CD4-positive, alpha-beta T cell treated with Interleukin-1 beta for 1 hour (primary cell): ENCODE measurements around the gene SOX18.

Experiments
- DNase-seq, 2 donors: peaks; one replicate each; pipeline ENCODE4 v3.0.0-alpha.2; 2020 to 2022

SOX18 gene

DNA sequence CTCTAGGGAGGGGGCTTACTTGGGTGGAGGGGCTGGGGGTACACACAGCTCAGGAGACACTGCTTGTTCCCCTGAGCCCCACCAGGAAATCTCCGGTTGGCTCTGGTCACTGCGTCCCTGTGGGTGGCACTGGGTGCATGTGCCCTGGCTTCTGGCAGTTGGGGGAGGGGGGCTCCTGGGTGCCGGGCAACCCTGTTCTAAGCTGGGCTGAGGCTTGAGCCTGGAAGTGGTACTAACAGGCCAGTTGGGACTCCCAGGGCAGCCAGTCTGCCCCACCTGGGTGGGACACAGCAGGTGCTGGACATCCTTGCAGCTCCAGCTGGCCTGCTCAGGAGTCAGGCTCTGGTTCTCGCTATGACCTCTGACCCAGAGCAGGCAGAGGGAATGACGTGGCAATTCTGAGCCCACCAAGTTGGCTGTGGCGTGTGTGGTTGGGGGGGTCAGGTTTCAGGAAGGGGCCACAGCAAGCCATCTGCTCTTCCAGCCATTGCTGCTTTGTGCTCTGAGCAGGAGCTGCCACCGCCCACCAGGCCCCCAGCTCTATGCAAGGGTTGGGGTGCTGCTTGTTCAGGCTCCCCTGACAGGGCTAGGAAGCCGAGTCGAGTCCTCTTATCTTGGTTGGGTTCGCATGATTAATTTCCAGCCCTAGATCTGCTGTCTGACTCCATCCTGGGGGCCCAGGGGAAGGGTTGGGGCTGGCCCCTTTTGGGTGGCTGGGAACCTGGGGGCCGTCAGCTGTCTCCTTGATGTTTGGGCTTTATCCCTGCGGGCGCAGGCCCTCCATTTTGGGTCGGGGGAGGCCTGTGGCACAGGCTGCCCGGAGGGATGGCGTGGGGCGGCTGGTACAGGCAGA, 12.9 kb downstream of the SOX18 start:
- DNase-seq: no peak

DNA sequence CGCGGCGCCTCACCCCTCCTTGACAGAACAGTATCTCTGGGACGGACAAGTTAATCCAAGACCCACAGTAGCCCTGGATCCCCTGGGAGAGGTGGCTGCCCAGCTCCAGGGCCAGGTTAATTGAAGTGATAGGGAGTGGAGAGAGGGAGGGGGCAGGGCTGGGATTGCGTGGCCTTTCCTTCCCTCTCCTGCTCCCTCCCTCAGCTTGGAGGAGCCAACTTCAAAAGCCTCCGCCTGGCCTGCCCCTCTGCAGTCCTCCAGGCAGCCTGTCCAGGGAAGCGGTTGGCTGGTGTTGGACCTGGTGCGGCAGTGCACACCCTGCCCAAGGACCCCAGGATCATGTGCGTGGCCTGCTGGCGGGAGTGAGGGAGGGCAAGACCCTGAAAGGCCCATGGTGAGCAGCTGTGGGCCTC, 13.5 kb downstream of the SOX18 start, which contains the start of gene C20orf204:
Gene C20orf204 (plus strand): TSS at position 250 of the 413 bp plus-strand sequence. CDS start 142 bp downstream, at position 392.
- no peak for DNase-seq

DNA sequence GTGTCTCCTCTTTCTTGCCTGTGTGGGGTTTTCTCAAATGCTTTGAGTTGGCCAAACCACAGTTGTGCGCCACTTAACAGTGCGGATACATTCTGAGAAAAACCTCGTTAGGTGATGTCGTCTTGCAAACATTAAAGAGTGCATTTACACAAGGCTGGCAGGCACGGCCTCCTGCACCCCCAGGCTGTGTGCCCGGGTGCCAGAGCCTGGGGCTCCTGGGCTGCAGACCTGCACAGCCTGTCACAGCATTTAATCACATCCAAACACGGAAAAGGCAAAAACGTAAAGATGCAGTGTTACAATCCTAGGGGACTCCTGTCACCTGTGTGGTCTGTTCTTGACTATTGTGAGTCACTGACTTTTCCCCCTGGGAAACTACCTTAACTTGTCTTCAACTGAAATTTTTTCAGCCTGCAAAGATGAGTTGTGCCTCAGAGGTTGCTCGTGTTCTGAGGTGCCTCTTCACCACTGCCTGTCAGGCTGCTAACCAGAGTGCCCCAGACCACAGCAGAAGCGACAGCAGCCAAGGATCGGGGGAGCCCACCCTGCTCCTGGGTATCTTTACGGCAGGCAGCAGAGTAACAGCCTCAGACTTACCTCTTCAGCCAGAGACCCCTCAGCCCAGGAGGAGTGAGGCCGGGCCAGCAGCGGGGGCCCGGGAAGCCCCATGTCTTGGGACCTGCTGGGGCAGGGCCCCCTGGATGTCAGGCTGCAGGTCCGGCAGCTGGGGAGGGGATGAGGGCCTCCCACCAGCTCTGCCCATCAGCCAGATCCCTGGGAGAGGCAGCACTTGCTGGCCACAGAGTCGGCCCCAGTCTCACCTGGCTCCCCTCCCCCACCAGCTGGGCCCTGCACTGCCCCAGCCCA, 14.1 kb downstream of the SOX18 start:
- DNase-seq: peak in 1 of 2 donors; percentile 36

DNA sequence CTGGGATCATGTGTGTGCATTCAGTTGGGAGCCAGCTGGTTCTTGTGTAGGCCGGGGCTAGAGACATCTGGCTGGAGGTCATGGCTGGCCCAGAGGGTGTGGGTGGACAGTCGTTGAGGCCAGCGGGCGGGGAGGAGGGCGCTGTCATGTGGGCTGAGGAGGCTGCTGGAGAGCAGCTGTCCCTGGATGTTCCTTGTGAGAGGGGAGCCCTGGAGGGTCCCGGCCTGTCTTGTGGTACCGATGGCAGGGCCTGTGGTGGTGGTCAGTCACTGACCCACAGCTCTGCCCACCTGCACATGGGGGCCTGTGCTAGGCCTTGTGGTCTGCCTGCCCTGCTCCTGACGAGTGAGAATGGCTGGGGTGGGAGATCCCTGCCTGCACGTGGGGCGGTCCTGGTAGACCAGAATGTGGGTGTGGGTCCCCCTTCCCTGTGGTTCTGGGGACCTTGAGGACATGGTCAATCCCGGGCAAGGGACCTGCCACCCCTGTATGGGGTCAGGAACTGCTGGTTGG, 15.4 kb downstream of the SOX18 start:
- DNase-seq: no peak

DNA sequence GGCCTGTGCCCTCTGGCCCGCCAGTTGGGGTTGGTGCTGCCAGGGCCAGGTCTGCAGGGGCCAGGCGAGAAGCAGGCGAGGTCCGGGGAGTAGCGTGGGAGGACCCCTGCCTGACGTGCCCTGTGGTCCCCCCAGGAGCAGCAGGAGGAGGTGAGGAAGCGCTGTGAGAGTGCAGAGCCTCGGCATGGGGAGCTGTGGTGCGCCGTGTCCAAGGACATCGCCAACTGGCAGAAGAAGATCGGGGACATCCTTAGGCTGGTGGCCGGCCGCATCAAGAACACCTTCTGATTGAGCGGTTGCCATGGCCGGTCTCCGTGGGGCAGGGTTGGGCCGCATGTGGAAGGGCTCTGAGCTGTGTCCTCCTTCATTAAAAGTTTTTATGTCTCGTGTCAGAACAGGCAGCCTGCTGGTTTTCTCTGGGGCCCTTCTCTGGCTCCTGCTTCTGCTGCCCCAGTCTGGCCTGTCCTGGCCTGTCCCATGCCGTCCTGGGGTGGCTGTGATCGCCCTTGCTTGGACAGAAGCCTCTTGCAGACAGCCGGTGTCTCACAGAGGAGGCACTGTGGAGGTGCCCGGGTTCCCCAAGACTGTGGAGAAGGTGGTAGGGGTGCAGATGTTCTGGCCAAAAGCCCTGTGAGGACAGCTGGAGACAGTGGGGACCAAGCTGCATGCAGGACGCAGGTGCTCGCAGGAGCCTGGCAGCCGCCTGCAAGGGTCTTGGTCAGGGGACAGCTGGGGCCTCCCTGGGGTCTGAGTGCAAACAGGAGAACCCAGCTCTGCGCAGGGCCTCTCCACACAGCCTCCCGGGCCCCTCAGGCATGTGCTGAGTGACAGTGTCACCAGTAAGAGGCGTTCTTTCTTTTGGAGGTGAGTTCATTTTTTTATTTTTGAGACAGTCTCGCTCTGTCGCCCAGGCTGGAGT, 16.5 kb downstream of the SOX18 start:
- DNase-seq: no peak

DNA sequence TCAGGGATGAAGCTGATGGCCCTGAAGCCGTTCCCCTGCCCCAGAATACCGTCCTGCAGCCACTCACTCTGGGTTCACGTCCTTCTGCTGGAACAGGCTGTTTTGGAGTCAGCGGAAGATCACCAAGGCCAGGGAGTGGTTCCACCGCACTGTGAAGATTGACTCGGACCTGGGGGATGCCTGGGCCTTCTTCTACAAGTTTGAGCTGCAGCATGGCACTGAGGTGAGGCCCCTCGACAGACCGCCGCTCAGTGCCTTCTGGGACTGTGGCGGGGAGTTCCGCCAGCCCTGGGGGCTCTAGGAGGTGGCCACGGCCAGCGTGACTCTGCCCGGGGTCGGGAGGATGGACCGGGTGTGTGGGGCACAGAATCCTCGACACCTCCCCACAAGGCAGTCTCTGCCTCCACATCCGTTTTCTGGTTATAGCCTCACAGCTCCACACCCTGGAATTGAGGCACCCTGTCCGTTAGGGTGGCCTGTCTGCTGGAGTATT, 17.6 kb downstream of the SOX18 start:
- DNase-seq: no peak

DNA sequence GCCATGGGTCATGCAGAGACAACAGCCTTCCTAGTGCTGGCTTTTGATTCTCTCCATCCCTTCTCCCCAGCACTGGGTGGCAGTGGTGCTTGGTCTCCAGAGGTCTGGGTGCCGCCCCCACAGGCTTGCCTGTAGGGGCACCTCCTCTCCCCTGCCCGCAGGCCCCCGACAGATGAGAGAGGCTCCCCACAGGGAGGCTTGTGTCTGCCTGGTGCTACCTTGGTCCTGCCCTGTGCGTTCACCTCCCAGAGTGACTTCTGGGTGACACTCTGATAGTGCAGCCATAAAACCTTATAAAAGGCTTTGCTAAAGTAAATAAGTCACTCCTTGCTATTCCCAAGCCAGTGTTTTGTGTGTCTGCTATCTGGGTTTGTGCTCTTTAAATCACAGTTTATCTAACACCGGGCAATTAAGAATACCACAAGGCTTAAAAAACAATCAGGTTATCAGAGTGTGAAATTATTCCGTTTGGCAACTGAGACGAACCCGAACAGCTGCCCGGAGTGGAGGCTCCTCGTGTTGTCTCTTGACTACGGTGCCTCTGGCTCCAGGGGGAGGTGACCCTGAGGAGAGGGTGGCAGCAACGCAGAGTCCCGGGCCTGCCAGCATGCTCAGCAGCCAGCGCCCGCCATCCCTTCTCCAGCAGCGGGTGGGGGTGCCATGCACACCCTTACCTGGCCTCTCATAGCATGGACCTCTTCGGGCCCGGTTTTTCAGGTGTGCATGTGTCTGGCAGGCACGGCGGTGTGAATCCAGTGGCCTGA, 18.9 kb downstream of the SOX18 start:
- DNase-seq: no peak

DNA sequence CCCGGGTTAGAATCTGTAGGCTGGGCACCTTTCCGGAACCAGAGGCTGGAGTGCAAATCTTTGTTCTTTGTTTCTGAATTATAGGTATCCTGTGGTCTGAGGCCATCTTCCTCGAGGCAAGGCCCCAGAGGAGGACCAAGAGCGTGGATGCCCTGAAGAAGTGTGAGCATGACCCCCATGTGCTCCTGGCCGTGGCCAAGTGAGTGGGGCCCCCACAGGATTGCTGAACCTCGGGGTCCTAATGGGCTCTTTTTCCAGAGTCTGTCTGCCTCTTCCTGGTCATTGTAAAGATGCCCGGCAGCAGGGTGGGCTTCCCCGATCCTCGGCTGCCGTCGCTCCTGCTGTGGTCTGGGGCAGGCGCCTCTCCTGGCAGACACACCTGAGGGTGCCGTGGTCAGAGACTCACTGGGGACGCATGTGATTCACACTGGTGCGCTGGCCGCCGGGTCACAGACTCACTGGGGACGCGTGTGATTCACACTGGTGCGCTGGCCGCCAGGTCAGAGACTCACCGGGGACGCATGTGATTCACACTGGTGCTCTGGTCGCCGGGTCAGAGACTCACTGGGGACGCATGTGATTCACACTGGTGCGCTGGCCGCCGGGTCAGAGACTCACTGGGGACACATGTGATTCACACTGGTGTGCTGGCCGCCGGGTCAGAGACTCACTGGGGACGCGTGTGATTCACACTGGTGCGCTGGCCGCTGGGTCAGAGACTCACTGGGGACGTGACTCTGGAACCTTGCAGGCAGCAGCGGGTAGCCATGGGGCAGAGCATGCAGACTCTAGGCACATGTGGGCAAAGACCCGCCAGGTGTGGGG, 19.9 kb downstream of the SOX18 start:
- DNase-seq: no peak

DNA sequence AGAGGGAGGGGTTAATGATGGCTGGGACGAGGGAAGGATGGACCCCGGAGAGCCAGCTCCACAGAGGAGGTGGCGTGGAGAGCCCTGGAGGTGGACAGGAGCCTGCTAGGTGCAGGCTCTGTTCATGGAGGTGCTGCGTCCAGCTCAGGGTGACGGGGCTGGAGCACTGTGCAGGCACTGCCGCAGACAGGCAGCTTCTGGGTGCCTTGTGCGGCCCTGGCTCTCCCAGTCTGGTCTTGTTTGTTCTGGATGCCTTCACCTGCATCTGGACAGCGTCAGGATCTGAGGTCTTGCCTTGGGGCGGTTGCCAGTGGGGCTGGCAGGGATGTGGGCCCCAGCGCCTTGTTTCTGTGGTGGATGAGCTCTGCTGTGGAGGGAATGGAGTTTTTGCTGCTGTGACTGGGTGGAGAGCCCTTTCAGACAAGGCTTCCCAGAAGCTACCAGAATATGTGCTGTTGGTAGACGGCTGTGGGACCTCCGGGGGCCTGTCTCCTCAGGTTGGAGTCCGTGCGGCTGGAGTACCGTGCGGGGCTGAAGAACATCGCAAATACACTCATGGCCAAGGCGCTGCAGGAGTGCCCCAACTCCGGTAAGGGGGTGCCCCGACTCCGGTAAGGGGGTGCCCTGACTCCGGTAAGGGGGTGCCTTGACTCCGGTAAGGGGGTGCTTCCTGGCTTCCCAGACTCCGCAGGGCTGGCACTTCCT, 21.3 kb downstream of the SOX18 start:
- no peak for DNase-seq

DNA sequence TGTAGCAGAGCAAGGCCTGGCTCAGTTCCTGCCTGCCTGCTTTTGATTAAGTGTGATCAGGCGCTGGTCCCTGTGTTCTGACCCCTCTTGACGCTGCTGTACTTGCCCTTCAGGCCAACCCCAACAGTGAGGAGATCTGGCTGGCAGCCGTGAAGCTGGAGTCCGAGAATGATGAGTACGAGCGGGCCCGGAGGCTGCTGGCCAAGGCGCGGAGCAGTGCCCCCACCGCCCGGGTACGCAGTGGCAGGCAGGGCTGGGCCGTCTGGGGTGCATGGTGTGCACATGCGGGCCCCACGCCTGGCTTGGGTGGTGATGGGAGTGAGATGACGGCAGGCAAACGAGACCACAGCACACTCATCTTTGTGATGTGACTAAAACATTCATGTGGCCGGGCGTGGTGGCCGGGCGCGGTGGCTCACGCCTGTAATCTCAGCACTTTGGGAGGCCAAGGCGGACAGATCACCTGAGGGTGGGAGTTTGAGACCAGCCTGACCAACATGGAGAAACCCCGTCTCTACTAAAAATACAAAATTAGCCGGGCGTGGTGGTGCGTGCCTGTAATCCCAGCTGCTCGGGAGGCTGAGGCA, 23.5 kb downstream of the SOX18 start:
- no peak for DNase-seq

DNA sequence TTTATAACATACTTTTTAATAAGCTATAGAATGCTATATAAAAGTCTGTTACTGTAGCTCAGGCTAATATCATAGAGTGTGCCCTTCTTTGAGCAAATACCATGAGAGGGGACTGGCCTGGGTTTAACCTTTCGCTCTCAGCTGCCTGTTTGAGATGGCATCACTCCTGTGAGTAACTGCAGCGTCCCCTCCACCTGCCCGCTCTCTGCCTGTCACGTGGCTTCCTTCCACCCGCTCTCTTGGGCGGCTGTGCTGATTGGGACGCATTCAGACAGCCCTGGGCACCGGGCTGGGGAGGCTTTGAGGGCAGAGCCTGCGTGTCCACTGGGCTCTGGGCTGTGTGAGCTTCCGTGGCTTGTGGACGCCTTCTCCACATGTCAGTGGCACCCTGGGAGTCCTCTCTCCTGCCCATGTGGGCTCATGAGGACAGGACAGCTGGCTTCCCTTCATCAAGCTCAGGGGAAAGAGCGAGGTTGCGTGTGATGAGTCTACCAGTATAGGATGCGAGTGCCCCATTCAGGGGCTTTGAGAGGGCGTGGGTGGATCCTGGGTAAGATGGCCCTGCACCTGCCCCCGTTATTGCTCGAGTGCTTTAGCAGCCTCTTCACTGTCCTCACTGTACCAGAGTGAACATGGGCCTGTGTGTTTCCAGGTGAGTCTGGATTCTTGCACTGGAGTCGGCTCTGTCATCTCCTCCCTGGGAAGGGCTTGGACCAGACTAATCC, 24.2 kb downstream of the SOX18 start:
- DNase-seq: no peak

DNA sequence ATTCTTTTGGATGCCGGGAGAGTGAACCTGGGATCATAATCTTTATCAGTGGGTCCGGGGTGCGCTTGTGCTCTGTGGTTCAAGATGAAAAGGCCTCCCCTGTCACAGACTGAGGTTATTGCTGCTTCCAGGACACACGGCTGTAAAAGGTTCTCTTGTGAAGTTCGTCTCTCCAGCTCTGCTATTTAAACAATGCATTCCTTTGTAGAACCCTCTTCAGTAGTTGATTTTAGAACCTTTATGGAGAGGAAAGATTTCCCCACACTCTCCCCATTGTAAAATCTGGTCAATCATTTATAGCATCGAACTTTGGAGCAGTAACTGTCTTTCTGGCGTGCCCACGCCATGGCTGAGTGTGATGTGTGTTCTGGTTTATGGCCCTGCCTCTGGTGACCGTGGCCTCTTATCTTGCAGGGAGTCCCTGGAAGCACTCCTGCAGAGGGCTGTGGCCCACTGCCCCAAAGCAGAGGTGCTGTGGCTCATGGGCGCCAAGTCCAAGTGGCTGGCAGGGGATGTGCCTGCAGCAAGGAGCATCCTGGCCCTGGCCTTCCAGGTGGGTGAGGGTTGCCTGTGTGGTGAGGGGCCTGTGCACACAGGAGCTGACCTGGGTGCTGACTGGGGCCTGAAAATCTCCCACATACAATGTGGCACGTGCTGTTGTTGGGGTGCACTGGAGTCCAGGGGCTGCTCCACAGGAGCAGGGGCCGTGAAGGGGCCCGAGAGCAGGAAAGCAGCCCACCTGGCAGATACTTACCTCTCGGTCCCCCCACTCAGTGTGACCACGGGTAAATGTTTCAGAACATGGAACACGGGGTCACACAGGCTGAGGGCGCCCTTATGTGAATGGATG, 25.1 kb downstream of the SOX18 start:
- no peak for DNase-seq

DNA sequence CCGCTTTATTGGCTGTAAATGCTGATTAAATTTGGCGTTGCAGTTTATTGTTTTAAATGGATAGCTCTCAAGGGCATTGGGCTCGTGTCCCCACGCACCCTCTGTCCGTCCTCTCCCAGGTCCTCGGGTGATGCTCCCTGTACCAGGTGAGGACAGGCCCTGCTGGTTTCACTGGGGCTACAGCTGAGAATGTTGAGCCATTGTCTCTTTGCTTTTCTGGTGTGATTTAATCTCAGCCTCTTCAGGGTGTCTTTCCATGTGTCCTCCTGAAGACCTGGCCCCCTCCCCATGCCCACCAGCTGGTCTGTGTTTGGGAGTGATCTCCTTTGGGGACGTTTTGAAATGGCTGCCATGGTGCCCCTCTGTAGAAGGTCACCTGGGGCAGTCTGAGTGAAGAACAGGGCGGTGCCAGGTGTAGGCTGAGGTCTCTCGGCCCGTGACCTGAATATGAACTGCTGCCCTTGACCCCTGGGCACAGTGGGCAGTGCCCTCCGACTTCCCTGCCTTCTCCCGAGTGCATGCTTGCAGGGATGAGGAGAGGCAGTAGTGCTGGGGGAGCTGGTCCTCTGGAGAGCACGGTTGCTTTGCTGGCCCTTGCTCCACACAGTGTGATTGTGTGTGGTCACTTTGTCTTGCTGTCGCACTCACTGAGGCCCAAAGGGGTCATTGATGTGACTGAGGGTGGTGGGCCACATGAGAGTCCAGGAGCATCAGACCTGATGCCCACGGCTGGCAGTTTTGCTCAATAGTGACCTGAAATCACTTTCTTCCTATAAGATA, 25.9 kb downstream of the SOX18 start:
- DNase-seq: no peak

DNA sequence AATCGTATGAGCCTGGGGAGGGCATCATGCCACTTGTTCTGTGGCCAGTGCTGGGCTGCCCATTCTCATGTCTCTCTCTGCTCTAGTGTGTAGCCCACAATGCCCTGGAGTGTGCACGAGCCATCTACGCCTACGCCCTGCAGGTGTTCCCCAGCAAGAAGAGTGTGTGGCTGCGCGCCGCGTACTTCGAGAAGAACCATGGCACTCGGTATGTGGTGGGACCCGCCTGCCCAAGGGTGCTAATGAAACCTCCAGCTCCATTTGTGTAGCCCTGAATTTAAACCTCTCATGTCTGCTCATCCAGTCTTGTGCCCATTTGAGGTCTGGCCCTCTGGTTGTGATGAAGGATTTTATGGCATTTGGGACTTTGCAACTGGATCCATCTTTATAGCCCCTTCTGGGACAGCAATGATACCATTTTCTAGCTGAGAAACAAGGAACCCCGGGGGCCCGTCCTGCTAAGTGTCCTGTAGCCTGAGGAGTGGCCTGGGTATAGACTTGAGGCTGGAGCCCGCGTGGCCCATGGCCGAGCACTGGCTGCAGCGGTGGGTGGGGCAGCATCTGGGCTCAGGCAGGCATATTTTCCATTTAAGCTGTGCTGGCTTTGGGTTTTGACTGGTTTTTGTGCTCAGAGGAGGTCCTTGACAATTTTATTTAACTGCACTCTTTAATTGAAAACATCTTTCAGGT, 26.6 kb downstream of the SOX18 start:
- DNase-seq: no peak

DNA sequence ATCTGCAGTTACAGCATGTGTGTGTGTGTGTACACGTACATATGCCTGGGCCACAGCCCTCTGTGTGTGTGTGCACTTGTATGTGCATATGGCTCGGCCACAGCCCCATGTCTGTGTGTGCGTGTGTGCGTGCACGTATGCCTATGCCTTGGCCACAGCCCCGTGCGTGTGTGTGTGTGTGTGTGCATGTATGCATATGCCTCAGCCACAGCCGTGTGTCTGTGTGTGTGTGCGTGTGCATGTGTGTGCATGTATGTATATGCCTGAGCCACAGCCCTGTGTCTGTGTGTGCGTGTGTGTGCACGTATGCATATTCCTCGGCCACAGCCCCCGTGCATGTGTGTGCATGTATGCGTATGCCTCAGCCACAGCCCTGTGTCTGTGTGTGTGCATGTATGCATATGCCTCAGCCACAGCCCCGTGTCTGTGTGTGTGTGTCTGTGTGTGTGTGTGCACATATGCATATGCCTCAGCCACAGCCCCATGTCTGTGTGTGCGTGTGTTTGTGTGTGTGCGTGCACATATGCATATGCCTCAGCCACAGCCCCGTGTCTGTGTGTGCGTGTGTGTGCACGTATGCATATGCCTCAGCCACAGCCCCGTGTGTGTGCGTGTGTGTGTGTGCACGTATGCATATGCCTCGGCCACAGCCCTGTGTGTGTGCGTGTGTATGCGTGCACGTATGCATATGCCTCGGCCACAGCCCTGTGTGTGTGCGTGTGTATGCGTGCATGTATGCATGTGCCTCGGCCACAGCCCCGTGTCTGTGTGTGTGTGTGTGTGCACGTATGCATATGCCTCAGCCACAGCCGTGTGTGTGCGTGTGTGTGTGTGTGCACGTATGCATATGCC, 28.1 kb downstream of the SOX18 start:
- no peak for DNase-seq
